SK-N-MC (cell line): ENCODE measurements around the gene NDUFB7.
"Not testable (repeated sequence)": the region's sequence is repeated elsewhere in the genome, so short reads cannot be mapped to it uniquely, and the experiment has no call there.

ENCODE experiments used
- DNase-seq: peaks from one replicate; pipeline ENCODE4 v3.0.0-alpha.2; 2011; ENCODE audit warnings: low read depth, low spot score
- H3K27ac ChIP-seq: fragments of 200-600 bp; sonication (generic); 2 replicates; pipeline ENCODE4 v1.5.1; 2016; ENCODE audit warnings: mixed run types
- H3K36me3 ChIP-seq: fragments of 200-600 bp; sonication (generic); 2 replicates; pipeline ENCODE4 v1.6.1; 2017; ENCODE audit warnings: antibody characterized with exemption, low read length, mixed read lengths; ENCODE audit not compliant: insufficient read depth
- H3K4me3 ChIP-seq: fragments of 200-600 bp; sonication (generic); 2 replicates; pipeline ENCODE4 v1.5.1; 2016
- H3K9ac ChIP-seq: fragments of 200-600 bp; sonication (generic); 2 replicates; pipeline ENCODE4 v1.8.0; 2017; ENCODE audit warnings: mixed run types, mixed read lengths; ENCODE audit not compliant: insufficient read length
- H3K9me3 ChIP-seq: fragments of 200-600 bp; sonication (generic); 2 replicates; pipeline ENCODE4 v1.6.1; 2017; ENCODE audit warnings: low read depth, mild to moderate bottlenecking, antibody characterized with exemption, low read length, moderate library complexity, mixed read lengths
- EZH2 ChIP-seq: fragments of 200-600 bp; sonication (generic); IDR thresholded peaks from one replicate; pipeline ENCODE4 v1.6.1; 2017; ENCODE audit warnings: antibody characterized with exemption
- FOXP2 ChIP-seq: optimal IDR thresholded peaks from 2 replicates; pipeline ENCODE3; 2011; ENCODE audit warnings: mild to moderate bottlenecking, moderate library complexity; ENCODE audit not compliant: insufficient read depth; ENCODE audit errors: extremely low read length, control extremely low read depth
- POLR2AphosphoS5 ChIP-seq: IDR thresholded peaks from 2 replicates; pipeline ENCODE4 v1.6.1; 2012; ENCODE audit warnings: mild to moderate bottlenecking, low read depth, low read length, borderline replicate concordance

Gene NDUFB7

GRCh38 chr19:14571695-14572490 is at the start of gene NDUFB7:
Gene NDUFB7 (minus strand): TSS chr19:14572066. CDS start chr19:14572000, 66 bp downstream.
- H3K27ac ChIP-seq: no peak within 1 kb of the TSS
- TF ChIP-seq FOXP2: peak; percentile 22
- TF ChIP-seq EZH2: no peak
- peak; percentile 80 for TF ChIP-seq POLR2AphosphoS5
- H3K36me3 ChIP-seq: peaks cover 4% of the 10 kb centered on the region; the same call in 1 of the 2 replicates
- peak within 1 kb of the TSS; percentile 86 for H3K4me3 ChIP-seq
- H3K9ac ChIP-seq: peak within 1 kb of the TSS; percentile 86
- DNase-seq: peak; percentile 71
- no peaks in the 10 kb centered on the region for H3K9me3 ChIP-seq

GRCh38 chr19:14619404-14619803 is 47.5 kb upstream of the NDUFB7 start:
- Histone ChIP-seq H3K9ac (no peak overlapping the region), H3K27ac (no peak overlapping the region), H3K36me3 (no peaks in the 10 kb centered on the region), H3K9me3 (no peaks in the 10 kb centered on the region), H3K4me3 (no peak overlapping the region)
- TF ChIP-seq POLR2AphosphoS5 (no peak), EZH2 (no peak), FOXP2 (no peak)
- DNase-seq: no peak

DNA sequence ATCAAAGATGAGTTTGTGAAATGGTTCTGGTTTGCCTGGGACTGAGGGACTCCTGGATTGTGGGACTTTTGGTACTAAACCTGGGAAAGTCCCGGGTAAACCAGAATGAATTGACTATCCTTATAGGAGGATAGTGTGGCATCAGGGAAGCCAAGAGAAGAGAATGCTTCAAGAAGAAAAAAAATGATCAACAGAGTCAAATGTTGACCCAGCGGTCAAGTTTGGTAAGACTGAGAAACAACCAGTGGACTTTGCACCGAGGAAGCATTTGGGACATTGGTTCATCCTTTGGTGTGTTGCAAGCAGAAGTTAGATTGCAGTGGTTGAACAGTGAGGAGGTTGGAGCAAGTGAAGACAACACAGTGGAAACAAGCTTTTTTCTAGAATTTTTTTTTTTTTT is 44.5 kb upstream of the NDUFB7 start:
- Histone ChIP-seq H3K27ac (no peak overlapping the region), H3K9ac (no peak overlapping the region), H3K4me3 (no peak overlapping the region), H3K36me3 (no peaks in the 10 kb centered on the region), H3K9me3 (no peaks in the 10 kb centered on the region)
- no peak for TF ChIP-seq FOXP2
- no peak for TF ChIP-seq POLR2AphosphoS5
- DNase-seq: no peak

GRCh38 chr19:14615623-14616022 is 43.8 kb upstream of the NDUFB7 start:
- Histone ChIP-seq H3K36me3 (no peaks in the 10 kb centered on the region), H3K9me3 (no peaks in the 10 kb centered on the region), H3K9ac (no peak overlapping the region), H3K27ac (no peak overlapping the region), H3K4me3 (no peak overlapping the region)
- TF ChIP-seq FOXP2: no peak
- no peak for TF ChIP-seq EZH2
- TF ChIP-seq POLR2AphosphoS5: no peak
- no peak for DNase-seq

GRCh38 chr19:14614099-14614412 is 42.2 kb upstream of the NDUFB7 start:
- H3K4me3 ChIP-seq: no peak overlapping the region
- TF ChIP-seq EZH2 (no peak), POLR2AphosphoS5 (no peak), FOXP2 (no peak)
- no peak for DNase-seq
- H3K27ac ChIP-seq: no peak overlapping the region
- H3K36me3 ChIP-seq: no peaks in the 10 kb centered on the region
- H3K9me3 ChIP-seq: no peaks in the 10 kb centered on the region
- no peak overlapping the region for H3K9ac ChIP-seq

DNA sequence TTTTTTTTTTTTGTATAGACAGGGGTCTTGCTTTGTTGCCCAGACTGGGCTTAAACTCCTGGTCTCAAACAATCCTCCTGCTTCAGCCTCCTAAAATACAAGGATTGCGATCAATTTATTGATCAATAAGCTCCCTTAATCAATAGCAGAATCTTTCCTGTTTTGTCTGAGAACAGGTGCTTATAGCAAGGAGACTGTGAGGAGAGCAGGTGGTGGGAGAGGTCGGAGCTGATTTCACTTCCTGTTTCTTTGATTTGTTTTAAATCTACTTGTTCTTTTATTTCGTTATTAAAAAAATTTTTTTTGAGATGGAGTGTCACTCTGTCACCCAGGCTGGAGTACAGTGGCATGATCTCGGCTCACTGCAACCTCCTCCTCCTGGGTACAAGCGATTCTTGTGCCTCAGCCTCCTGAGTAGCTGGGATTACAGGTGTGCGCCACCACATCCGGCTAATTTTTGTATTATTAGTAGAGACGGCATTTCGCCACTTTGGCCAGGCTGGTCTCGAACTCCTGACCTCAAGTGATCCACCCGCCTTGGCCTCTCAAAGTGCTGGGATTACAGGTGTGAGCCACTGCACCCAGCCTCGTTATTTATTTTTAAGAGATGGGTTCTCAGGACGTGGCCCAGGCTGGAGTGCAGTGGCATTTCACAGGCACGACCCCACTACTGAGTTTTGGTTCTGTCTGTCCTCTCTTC is 41.7 kb upstream of the NDUFB7 start:
- H3K27ac ChIP-seq, H3K9me3 ChIP-seq, H3K4me3 ChIP-seq, H3K36me3 ChIP-seq, H3K9ac ChIP-seq, DNase-seq: not testable (repeated sequence)

- Histone ChIP-seq H3K9me3 (no peaks in the 10 kb centered on the region), H3K36me3 (no peaks in the 10 kb centered on the region), H3K27ac (no peak overlapping the region), H3K4me3 (no peak overlapping the region), H3K9ac (no peak overlapping the region)
- TF ChIP-seq EZH2 (no peak), POLR2AphosphoS5 (no peak), FOXP2 (no peak)
- no peak for DNase-seq
Measured at GRCh38 chr19:14612657-14613056, 40.8 kb upstream of the NDUFB7 start.

DNA sequence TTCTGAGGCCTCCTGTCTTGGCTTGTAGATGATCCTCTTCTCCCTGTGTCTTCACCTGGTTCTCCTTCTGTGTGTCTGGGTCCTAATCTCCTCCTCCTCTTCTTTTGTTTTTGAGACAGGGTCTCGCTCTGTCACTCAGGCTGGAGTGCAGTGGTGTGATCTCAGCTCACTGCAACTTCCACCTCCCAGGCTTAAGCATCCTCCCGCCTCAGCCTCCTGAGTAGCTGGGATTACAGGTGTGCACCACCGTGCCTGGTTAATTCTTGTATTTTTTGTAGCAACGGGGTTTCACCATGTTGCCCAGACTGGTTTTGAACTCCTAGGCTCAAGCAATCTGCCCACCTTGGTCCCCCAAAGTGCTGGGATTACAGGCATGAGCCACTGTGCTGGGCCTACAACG is 40.4 kb upstream of the NDUFB7 start:
- not testable (repeated sequence) for H3K27ac ChIP-seq, H3K4me3 ChIP-seq, H3K9ac ChIP-seq, H3K9me3 ChIP-seq, H3K36me3 ChIP-seq, DNase-seq

DNA sequence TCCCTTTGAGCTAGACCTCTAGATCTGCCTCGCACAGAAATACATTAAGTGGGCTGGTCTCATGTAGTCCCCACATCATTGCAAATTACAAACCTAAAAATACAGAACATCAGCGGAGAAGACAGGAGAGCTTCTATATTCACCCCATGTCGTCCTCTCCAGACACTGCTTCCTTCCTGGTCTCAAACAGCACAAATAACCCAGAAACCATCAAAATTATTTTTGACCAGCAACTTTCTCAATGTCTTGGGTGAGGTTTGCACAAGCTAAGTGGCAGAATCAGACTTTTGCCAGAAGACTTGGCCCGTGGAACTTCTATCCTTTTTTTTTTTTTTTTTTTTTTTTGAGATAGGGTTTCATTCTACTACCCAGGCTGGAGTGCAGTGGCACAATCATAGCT is 39.2 kb upstream of the NDUFB7 start:
- Histone ChIP-seq H3K9me3 (no peaks in the 10 kb centered on the region), H3K9ac (no peak overlapping the region), H3K36me3 (no peaks in the 10 kb centered on the region), H3K4me3 (no peak overlapping the region), H3K27ac (no peak overlapping the region)
- DNase-seq: no peak
- TF ChIP-seq EZH2: no peak
- TF ChIP-seq FOXP2: no peak
- no peak for TF ChIP-seq POLR2AphosphoS5
